GM18520 (cell line): ENCODE results near the gene UVSSA.
"Not testable (repeated sequence)": the region's sequence is repeated elsewhere in the genome, so short reads cannot be mapped to it uniquely, and the experiment has no call there.

Experiments used
- ATAC-seq: cut with Tn5 transposase; IDR thresholded peaks from one replicate; pipeline ENCODE4 v1.9.1; 2021; ENCODE audit not compliant: unreplicated experiment

Gene UVSSA

DNA sequence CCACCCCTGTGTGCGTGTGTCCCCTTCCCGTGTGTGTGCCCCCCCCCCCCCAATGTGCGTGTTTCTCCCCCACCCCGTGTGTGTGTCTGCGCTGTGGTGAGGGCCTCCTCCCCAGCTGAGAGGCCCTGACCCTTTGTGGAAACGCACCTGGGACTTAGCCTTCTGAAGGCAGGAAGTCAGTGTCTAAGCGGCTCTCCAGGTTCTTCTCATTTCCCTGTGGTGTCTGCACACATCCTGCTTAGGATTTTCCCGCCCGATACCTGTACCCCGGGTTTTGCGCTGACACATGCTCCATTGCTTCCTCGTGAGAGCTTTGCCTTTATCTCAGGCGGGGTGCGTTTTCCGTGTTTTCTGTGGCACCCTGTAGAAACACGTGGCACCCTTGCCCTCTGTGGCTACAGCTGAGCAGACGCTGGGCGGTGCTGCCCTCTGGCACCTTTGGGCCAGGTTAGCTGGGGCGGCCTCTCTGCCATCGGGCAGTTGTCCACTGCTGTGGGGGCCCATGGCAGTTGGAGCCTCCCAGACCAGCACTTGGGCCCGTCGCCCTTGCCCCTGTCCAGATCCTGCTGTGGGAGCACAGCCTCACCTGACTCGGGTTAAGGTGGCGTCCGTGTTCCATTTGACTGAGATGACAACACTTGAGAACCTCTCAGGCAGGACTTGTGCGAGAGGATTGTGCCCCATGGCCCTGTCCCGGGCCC, 31.0 kb upstream of the UVSSA start:
- no peak for ATAC-seq

DNA sequence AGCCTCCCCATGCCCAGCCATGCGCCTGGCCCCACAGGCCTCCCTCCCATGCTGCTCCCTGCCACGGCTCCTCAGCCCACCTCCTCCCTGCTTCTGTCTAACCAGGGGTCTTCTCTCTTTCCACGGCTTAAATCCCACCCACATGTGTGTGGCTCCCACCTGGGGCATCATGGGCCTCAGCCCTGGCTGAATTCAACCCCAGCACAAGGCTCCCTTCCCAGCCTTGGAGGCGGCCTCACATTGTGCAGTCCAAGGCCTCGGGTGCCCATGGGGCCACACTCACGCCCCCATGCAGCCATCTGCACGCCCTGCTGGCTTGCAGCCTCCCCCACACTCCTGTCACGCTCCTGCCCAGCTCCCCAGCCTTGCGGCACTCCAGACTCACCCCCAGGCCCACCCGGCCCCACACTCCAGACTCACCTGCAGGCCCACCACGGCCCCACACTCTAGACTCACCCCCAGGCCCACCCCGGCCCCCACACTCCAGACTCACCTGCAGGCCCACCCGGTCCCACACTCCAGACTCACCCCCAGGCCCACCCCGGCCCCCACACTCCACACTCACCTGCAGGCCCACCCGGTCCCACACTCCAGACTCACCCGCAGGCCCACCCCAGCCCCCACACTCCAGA, 30.4 kb upstream of the UVSSA start:
- ATAC-seq: no peak

DNA sequence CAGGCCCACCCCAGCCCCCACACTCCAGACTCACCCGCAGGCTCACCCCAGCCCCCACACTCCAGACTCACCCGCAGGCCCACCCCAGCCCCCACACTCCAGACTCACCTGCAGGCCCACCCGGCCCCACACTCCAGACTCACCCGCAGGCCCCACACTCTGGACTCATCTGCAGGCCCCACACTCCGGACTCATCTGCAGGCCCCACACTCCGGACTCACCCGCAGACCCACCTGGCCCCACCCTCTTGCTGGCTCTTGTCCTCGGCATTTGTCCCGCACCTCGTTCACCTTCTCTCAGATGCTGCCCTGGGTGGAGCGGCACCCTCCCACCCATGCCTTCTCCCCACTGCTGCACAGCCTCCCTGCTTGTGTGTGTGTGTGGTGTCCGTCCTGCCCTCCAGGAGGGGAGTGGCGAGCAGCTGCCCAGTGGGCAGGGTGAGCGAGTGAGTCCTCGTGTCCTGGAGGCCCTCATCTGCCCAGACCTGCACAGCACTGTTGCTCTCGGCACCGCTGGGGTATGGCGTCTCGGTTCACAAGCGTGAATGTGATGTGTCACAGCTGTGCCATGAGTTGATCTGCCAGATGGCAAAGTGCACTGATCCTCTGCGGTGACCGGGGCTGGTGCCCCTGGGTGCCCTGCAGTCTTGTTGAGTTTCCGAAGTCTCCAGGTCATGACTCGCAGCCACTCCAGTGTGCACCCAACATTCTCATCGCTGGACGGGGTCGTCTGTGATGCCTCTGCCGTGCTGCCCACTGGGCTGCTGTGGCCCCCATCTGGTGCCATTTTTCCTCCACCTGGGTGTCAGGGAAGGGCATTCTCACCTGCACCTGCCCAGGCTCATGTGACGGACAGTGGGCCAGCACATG, 29.6 kb upstream of the UVSSA start:
- ATAC-seq: no peak

DNA sequence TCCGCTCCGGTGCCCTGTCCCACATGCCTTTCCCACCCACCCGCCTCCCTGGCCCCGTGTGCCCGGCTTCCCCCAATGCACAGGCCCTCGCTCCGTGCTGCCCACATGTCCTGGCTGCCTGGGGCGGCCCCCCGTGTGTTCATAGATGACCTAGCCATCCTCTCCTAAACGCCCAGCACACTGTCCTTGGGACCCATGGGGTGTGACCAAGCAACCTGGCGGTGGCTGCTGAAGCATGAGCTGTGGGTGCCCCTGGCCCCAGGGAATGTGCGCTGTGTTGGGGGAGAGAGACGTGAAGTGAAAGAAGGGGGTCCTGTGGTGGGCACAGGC, 29.0 kb upstream of the UVSSA start:
- ATAC-seq: no peak

DNA sequence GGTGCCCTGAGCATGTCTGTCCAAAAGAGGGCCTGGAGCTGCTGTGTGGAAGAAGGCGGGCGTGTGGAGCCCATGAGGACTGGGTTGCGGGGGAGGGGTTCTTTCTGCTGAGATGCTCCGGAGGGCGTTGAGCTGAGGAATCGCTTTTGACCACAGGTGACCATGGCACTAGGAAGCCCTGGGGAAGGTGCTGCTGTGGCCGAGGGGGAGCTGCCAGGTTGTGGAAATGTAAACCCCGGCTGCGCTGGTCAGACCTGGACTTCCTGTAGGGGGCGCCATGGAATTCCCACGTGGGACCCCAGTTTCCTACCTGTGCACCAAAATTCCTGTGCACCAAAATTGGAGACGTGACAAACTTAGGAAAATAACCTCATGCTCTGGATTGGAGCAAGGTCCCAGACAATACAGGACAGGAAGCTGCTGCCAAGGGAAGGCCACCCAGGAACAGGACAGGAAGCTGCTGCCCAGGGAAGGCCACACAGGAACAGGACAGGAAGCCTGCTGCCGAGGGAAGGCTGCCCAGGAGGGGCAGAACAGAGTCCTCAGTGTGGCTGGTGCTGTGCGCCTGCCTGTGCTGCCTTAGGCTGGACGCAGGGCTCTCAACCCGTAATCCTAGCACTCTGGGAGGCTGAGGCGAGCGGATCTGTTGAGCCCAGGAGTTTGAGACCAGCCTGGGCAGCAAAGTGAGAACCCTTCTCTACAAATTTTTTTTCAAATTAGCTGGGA, 28.4 kb upstream of the UVSSA start:
- ATAC-seq: no peak

DNA sequence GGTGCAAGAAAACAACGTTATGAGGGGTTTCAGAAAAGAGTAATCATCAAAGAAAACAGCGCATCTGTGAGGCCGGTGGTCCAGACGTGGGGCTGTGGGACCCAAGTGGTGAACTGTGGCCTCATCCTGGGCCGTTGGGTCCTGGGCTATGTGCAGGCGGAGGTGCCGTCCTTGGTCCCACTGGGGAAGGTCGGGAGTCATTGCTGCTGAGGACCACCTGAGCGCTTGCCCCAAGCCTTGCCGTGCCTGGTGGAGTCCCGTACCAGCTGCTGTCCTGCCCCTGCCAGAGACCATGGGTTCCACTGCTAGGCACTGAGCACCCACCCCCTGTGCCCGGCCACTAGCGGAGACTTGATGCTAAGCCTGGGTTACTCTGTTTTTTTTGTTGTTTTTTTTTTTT, 25.5 kb upstream of the UVSSA start:
- ATAC-seq: no peak

DNA sequence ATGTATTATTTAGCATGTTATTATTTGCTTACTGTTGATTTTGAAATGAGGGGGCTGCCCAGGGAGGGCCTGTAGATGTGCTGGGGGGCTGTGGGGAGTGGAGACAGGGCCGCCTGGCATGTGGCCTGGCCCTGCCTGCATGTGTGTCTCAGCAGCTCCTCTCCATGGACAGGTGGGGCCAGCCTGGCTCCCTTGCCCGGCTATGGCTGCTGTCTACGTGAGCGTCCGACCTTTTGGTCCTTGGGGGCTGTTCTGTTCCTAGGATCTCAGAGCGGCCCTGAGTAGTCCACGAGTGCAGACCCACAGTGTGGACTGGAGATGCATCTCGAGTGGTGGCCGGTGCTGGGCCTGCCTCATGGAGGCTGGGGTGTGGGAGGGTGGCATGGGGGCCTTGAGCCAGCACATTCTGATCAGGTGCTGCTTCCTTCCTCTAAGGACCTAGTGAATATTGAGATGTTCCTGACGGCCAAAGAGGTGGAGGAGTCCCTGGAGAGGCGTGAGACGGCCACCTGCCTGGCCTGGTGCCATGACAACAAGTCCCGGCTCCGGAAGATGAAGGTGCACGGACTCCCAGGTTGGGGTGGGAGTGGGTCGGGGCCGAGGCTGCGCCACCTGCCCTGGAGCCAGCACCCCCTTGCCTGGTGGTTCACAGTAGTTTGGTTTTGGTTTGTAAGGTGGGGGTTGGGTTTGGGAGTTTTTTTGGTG, 24.9 kb upstream of the UVSSA start:
- ATAC-seq: no peak

DNA sequence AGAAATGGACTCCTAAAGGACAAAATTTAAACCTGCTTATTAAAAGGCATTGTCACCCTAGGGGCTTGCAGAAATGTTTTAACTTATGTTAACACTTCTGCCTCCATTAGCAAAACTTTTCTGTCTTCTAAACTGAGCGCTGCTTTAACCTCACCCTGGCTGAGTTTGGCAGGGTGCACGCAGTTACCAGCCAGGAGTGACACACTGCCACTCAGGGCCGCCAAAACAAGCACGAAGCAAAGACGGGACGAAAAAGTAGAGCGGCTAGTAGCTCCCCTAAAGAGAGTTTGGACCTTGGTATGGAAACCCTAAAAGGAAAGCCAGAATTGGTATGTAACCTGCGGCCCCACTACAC, 23.8 kb upstream of the UVSSA start:
- no peak for ATAC-seq

DNA sequence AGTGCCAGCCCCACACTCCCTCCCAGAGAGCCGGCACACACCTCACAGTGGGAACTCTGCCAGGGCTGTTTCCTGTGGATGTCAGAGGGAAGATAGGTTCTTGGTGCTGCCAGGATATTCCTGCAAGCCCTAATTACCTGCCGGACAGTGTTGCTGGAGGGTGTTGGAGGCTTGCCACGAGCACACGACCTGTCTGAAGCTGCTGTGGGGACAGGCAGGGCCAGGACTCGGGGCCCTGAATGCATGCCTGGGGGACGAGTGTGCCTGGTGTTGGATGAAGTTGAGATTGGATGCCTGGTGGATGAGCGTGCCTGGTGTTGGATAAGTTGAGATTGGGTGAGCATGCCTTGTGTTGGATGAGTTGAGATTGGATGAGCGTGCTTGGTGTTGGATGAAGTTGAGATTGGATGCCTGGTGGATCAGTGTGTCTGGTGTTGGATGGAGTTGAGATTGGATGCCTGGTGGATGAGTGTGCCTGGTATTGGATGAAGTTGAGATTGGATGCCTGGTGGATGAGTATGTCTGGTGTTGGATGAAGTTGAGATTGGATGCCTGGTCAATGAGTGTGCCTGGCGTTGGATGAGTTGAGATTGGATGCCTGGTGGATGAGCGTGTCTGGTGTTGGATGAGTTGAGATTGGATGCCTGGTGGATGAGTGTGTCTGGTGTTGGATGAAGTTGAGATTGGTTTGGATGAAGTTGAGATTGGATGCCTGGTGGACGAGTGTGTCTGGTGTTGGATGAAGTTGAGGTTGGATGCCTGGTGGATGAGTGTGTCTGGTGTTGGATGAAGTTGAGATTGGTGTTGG, 23.2 kb upstream of the UVSSA start:
- no peak for ATAC-seq

DNA sequence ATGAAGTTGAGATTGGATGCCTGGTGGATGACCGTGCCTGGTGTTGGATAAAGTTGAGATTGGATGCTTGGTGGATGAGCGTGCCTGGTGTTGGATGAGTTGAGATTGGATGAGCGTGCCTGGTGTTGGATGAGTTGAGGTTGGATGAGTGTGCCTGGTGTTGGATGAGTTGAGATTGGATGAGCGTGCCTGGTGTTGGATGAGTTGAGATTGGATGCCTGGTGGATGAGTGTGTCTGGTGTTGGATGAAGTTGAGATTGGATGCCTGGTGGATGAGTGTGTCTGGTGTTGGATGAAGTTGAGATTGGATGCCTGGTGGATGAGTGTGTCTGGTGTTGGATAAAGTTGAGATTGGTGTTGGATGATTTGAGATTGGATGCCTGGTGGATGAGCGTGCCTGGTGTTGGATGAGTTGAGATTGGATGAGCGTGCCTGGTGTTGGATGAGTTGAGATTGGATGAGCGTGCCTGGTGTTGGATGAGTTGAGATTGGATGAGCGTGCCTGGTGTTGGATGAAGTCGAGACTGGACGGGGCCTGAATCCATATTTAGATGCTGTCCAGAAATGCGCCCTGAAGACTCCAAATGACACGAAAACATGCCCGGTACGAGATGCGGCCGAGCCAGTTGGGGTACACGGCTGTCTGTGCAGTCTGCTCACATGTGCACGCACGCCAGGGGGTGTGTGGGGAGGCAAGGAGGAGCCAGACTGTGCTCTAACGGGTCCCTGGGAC, 22.4 kb upstream of the UVSSA start:
- ATAC-seq: not testable (repeated sequence)

DNA sequence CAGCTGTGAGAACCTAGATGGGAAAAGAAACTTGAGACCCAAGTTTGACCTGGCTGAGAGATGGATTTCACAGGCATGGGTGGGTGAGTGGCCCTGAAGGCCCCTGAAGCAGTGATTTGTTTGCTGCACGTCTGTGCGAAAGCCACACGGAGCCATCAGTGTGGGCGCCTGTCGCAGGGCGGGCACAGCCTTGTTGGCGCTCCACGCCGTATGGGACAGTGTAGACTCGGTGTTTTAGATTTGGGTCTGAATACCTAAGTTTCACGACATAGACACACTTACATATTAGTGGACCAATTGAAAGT, 21.9 kb upstream of the UVSSA start:
- no peak for ATAC-seq

DNA sequence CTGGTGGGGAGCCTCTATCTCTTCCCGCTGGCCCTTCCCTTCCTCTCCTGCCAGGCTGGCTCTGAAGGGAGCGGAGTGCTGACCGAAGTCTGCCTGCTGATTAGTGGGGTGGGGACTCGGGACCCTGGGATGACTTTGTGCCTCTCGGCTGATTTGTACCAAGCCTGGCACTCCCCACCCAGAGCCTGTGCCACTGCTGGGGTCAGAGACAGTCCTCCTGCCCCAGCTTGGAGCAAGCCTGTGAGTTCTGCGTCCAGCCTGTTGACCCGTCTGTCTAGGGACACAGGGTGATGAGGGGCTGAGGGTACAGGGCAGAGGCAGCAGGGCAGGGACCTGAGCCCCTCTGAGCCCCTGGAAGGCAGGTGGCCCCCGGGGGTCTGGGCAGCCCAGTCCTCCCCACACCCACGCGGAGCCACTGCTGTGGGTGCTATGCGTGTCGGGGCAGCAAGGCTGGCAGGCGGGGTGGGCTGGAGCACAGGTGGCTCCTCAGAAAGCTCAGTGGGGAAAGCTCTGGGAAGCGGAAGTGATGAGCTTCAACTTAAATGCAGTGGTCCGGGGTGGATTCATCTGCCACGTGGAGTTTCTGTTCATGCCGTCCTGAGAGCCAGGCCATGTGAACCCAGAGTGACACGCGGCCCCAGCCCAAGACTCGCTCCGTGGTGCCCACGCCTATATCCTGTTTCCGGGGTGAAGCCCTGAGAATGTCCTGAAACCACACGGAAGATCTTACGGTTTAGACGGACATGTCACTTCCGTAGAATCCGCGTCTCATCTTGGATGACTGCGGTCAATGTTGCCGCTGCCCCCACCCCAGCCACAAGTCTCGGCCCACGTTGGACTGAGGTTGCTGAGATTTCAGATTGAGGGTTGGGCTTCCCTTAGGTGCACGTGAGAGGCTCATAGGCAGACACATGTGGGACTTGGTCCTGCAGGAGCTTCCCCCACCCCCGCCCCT, 21.1 kb upstream of the UVSSA start:
- ATAC-seq: no peak

DNA sequence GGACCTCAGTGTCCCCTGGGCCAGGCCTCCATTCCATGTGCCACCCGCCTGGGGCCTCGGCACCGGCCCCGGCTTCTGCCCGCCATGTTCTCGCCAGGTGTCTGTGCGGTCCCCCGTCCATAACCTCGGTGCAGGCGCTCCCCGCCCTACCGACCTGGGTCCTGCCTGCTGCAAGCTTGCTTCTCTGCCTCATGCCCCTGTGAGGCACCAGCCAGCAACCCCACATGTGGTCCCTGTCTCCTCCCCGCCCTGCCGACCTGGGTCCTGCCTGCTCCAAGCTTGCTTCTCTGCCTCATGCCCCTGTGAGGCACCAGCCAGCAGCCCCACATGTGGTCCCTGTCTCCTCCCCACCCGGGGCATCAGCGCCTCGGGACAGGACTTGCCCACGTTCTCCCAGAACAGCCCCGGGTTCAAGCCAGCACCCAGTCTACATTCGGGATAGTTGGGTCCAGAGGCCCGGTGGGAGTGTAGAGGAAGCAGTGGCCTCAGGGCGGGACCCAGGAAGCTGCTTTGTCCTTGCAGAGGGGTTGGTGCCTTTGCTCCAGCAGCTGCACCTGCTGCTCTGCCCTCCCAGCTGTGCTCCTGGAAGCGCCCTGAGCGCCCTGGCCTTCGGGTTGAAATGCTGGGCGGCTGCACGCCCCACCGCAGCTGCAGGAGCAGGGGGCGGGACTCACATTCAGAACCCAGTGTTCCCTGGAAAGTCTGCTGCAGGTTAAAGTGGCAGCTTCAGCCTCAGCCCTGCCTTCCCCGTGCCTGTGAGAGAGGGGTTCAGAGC, 20.1 kb upstream of the UVSSA start:
- no peak for ATAC-seq

DNA sequence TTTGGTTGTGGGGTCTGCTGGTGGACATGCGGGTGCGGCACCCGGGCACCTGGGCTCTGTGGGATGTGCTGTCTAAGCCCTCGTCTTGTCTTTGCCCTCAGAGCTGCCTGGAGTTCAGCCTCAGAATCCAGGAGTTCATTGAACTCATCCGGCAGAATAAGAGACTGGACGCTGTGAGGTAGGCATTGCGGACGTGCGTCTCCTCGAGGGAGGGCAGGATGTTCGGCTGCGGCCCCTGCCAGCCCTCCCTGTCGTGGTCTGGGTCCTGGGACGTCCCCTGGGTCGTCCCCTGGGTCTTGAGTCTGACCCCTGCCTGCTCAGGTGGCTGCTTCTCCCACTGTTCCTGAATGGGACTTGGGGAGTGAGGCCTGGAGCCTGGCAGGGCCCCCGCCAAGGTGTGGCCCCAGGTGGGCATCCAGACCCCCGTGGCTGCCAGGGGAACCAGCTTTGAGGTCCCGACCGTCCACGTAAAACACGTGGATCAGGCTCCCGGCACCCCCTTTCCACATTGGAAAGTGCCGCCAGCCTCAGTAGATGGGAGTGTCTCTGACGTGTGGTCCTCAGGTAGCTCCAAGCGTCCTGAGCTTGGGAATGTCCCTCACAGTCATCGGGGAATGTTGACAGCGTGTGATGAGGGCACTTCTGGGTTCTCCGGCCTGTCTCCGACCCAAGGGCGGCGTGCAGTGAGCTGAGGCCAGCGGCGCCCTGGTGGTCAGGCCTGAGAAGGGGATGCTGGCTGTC, 19.3 kb upstream of the UVSSA start:
- no peak for ATAC-seq

DNA sequence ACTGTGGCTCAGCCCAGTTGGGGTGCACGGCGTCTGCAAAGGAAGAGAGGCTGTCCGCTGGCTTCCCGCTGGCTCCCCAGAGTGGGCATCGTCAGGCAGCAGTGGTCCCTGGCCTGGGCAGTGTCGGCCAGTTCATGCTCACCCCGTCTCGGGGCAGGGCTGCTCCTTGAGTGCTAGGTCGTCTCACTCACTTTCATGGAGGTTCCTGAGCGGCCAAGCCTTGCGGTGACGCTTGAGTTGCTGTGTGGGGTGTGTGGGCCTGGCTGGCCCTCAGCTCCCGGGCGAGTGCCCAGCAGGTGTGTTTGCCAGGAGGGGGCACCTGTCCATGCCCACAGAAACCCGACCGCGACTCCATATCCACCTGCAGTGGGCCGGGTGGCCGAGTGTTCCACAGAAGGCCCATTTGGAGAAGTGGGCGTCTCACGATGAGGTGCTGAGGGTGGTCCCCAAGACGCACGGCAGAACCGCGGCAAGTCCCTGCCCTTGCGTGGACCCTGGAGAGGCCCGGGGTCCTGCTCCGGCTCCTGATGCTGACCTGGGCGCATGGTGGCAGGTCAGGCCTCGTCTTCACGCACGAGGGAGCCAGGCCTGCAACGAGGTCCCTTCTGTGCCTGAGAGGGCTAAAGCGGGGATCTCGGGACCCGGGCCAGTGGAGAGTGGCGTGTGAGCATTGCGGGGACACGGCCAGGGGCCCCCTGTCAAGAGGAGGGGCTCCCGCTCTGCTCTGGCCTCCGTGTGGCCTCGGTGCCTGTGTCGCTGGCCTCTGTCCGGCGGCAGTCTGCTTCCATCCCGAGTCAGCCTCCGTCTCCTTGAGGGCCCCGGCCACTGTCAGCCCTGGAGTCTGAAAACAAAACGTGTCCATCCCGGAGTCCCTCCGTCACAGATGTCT, 18.5 kb upstream of the UVSSA start:
- no peak for ATAC-seq
